Ascending aorta (tissue), 2 donors: Measurements from ENCODE around the gene P3H3. TPM values are rescaled to one million over a fixed set of nuclear protein-coding genes. Genes with fewer than 3 reads are reported as not detected.

ENCODE experiments used
- DNase-seq, 2 donors: peaks; one replicate each; pipeline ENCODE4 v3.0.0-alpha.2; 2019; ENCODE audit warnings: low spot score in 2 of 2
- H3K27ac ChIP-seq, 2 donors: fragments of 200-600 bp; sonication (generic); one replicate each; pipeline ENCODE4 v1.5.1; 2016 to 2017; ENCODE audit warnings: mild to moderate bottlenecking in 1 of 2
- H3K27me3 ChIP-seq: fragments of 200-600 bp; sonication (generic); one replicate; pipeline ENCODE4 v1.5.1; 2017
- H3K36me3 ChIP-seq, 2 donors: fragments of 200-600 bp; sonication (generic); one replicate each; pipeline ENCODE4 v1.5.1; 2016
- H3K4me1 ChIP-seq, 2 donors: fragments of 200-600 bp; sonication (generic); one replicate each; pipeline ENCODE4 v1.5.1; 2016 to 2017; ENCODE audit warnings: mild to moderate bottlenecking in 1 of 2
- H3K4me3 ChIP-seq, 2 donors: fragments of 200-600 bp; sonication (generic); one replicate each; pipeline ENCODE4 v1.5.1; 2016 to 2017; ENCODE audit warnings: mild to moderate bottlenecking in 1 of 2
- H3K9me3 ChIP-seq, 2 donors: fragments of 200-600 bp; sonication (generic); one replicate each; pipeline ENCODE4 v1.5.1; 2016
- intact Hi-C: fragments of 100-400 bp; cut with DNase I; formaldehyde crosslinking; loops from one replicate; pipeline ENCODE4 v1.15.1; 2023
- total RNA-seq: library from RNA; depleted of rRNA; stranded (reverse); fragments of >200 nt; gene quantifications from one replicate; pipeline ENCODE4 v1.1.0, GENCODE V29; 2016
- TF ChIP-seq, protein P1 (sequence below), 3 experiments: fragments of 200-600 bp in 2 of 3; fragments of 450-650 bp in 1 of 3; sonication (generic) in 2 of 3; IDR thresholded peaks; one replicate each; pipeline ENCODE4 v1.5.1; 2016 to 2019; ENCODE audit warnings: antibody characterized with exemption in 3 of 3, mild to moderate bottlenecking in 1 of 3, moderate library complexity in 1 of 3

Gene P3H3
- total RNA-seq, 1 donor from 2014 or later, result 62.2 TPM

DNA sequence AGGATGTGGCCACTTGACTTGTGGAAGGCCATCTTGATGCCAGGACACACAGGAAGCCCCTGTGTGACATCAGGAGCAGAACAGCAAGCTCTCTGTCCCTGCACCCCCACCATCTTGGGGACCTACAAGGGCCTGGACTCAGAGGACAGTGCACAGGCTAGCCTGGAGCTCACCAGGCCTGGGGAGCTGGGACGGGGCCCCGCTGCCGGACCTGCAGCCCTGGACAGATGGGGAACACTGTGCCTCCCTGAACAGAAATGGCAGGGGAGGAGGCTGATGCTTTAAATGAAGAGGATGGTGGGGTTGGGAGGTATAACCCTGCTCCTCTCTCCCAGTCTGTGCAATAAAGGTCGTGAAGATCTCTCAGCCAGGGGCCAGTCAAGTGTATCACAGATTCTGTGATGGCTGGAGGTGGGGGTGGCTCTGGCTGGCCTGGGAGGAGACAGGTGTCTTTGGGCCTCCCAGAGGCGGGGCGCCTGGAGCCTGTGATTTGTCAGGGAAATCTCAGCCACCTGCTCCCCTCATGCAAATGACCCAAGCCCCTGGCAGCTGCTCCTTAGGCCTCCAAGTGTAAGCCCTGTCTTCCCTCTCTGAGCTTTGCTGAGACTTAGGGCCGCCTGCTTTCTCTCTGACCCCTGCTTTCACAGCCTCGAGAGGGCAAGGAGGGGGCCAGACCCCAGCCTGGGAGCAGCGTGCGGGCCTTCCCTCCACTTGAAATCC, 11.4 kb downstream of the P3H3 start:
- Histone ChIP-seq H3K4me1 (no peaks in the 10 kb centered on the region), H3K27me3 (no peaks in the 10 kb centered on the region), H3K4me3 (no peak overlapping the region), H3K27ac (no peak overlapping the region), H3K36me3 (peaks cover 35 to 57% of the 10 kb centered on the region in 2 donors), H3K9me3 (no peaks in the 10 kb centered on the region)
- DNase-seq, result no peak
- TF ChIP-seq, protein P1, sequence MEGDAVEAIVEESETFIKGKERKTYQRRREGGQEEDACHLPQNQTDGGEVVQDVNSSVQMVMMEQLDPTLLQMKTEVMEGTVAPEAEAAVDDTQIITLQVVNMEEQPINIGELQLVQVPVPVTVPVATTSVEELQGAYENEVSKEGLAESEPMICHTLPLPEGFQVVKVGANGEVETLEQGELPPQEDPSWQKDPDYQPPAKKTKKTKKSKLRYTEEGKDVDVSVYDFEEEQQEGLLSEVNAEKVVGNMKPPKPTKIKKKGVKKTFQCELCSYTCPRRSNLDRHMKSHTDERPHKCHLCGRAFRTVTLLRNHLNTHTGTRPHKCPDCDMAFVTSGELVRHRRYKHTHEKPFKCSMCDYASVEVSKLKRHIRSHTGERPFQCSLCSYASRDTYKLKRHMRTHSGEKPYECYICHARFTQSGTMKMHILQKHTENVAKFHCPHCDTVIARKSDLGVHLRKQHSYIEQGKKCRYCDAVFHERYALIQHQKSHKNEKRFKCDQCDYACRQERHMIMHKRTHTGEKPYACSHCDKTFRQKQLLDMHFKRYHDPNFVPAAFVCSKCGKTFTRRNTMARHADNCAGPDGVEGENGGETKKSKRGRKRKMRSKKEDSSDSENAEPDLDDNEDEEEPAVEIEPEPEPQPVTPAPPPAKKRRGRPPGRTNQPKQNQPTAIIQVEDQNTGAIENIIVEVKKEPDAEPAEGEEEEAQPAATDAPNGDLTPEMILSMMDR (IDR thresholded peaks at IDR 0.05), result no peak
- intact Hi-C loops, result no loop called here

- no peaks in the 10 kb centered on the region for H3K4me1 ChIP-seq
- TF ChIP-seq, protein P1 (IDR thresholded peaks at IDR 0.05), result no peak
- no peak overlapping the region for H3K4me3 ChIP-seq
- no peak for DNase-seq
- H3K27me3 ChIP-seq, result no peaks in the 10 kb centered on the region
- H3K9me3 ChIP-seq, result no peaks in the 10 kb centered on the region
- intact Hi-C loops, result no loop called here
- no peak overlapping the region for H3K27ac ChIP-seq
- peaks cover 42 to 61% of the 10 kb centered on the region in 2 donors for H3K36me3 ChIP-seq
These were observed 12.1 kb downstream of the P3H3 start for GRCh38 chr12:6840330-6840729.

GRCh38 chr12:6840761-6841515, 12.7 kb downstream of the P3H3 start, which contains the start of gene GNB3:
TSS of gene GNB3 (plus strand) at chr12:6840925. CDS start at chr12:6841288, 363 bp downstream.
- intact Hi-C loops, result no loop called here
- Histone ChIP-seq H3K9me3 (no peaks in the 10 kb centered on the region), H3K4me1 (no peaks in the 10 kb centered on the region), H3K27me3 (no peaks in the 10 kb centered on the region), H3K27ac (no peak within 1 kb of the TSS), H3K4me3 (no peak within 1 kb of the TSS), H3K36me3 (peaks cover 48 to 67% of the 10 kb centered on the region in 2 donors)
- DNase-seq, result no peak
- TF ChIP-seq, protein P1 (IDR thresholded peaks at IDR 0.05), result no peak

DNA sequence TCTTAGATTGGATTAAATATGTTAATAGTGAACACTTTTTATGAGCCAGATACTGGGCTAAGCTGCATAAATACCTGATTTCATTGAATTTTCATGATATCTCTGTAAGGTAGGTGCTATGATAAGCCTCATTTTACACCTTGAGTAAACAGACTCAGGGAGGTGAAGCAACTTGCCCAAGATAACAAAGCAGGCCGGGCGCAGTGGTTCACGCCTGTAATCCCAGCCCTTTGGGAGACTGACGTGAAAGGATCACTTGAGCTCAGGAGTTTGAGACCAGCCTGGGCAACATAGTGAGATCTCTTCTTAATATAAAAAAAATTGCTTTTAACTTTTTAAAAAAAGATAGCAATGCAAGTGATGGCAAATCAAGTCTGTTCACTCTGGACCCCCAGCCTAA, 13.9 kb downstream of the P3H3 start:
- no peak for DNase-seq
- no peaks in the 10 kb centered on the region for H3K9me3 ChIP-seq
- no peak overlapping the region for H3K4me3 ChIP-seq
- intact Hi-C loops, result no loop called here
- no peaks in the 10 kb centered on the region for H3K4me1 ChIP-seq
- TF ChIP-seq, protein P1 (IDR thresholded peaks at IDR 0.05), result no peak
- H3K27me3 ChIP-seq, result no peaks in the 10 kb centered on the region
- peaks cover 55 to 74% of the 10 kb centered on the region in 2 donors for H3K36me3 ChIP-seq
- no peak overlapping the region for H3K27ac ChIP-seq

DNA sequence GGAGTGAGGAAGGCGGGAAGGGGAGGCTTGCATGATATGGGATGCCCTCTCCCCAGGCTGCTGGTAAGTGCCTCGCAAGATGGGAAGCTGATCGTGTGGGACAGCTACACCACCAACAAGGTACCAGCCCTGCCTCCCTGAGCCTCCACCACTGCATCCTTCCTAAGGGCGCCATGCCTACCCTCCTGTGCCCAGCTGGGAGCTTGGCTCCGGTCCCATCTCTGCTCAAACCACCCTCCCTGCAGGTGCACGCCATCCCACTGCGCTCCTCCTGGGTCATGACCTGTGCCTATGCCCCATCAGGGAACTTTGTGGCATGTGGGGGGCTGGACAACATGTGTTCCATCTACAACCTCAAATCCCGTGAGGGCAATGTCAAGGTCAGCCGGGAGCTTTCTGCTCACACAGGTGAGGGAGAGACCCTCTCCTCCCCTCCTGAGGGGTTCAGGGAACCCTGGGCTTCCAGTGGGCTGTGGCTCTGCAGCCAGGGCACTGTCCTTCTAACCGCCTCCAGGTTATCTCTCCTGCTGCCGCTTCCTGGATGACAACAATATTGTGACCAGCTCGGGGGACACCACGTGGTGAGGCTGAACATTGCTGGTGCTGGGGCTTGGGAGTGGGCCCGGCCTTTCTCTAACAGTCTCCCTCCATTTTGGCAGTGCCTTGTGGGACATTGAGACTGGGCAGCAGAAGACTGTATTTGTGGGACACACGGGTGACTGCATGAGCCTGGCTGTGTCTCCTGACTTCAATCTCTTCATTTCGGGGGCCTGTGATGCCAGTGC, 15.1 kb downstream of the P3H3 start:
- no peaks in the 10 kb centered on the region for H3K27me3 ChIP-seq
- DNase-seq, result no peak
- H3K4me1 ChIP-seq, result no peaks in the 10 kb centered on the region
- no peaks in the 10 kb centered on the region for H3K9me3 ChIP-seq
- H3K36me3 ChIP-seq, result peaks cover 45 to 66% of the 10 kb centered on the region in 2 donors
- intact Hi-C loops, result no loop called here
- H3K4me3 ChIP-seq, result no peak overlapping the region
- H3K27ac ChIP-seq, result no peak overlapping the region
- TF ChIP-seq, protein P1 (IDR thresholded peaks at IDR 0.05), result no peak
